Erythroblast (primary cell): ENCODE data around the gene TJP1.

ENCODE experiments used
- GATA1 ChIP-seq: IDR thresholded peaks from 2 replicates; pipeline ENCODE4 v1.6.1; 2011; ENCODE audit warnings: low read depth, mild to moderate bottlenecking, control low read depth, low read length, moderate library complexity
- POLR2A ChIP-seq: IDR thresholded peaks from 2 replicates; pipeline ENCODE4 v1.6.1; 2011; ENCODE audit warnings: mild to moderate bottlenecking, low read length

GRCh38 chr15:29815000-29815710 lies 7.1 kb downstream of the TJP1 start:
- TF ChIP-seq POLR2A (no peak), GATA1 (no peak)
